LoVo (cell line): Measurements from ENCODE around the gene WLS.

ENCODE experiments used
- DNase-seq: peaks from one replicate; pipeline ENCODE4 v3.0.0-alpha.2; 2016; ENCODE audit warnings: low spot score

The WLS gene

GRCh38 chr1:68085752-68086151 lies 146.6 kb downstream of the WLS start:
- no peak for DNase-seq

GRCh38 chr1:68083686-68084085 lies 148.6 kb downstream of the WLS start:
- no peak for DNase-seq

GRCh38 chr1:68081775-68082283 lies 150.5 kb downstream of the WLS start:
- DNase-seq, result no peak

- no peak for DNase-seq
Measured at GRCh38 chr1:68078647-68079046, 153.7 kb downstream of the WLS start.
